Skin of body (tissue), 2 donors: ENCODE data around the gene PRMT7. TPM values are rescaled to one million over a fixed set of nuclear protein-coding genes. Genes with fewer than 3 reads are reported as not detected.
"Not testable (repeated sequence)": the region's sequence is repeated elsewhere in the genome, so short reads cannot be mapped to it uniquely, and the experiment has no call there.

Experiments used
- DNase-seq: peaks from one replicate; lab custom pipeline; 2025; lab: John Stamatoyannopoulos, UW
- total RNA-seq: library from RNA; depleted of rRNA; stranded (reverse); fragments of >200 nt; gene quantifications from one replicate; pipeline ENCODE4 v1.2.3, GENCODE V29; 2014

PRMT7 gene
- total RNA-seq, 1 donor from 2014 or later, result 44.6 TPM

- no peak for DNase-seq
Measured at GRCh38 chr16:68283346-68283745, 27.5 kb upstream of the PRMT7 start.

- no peak for DNase-seq
Measured at GRCh38 chr16:68283801-68284598, 26.8 kb upstream of the PRMT7 start.

GRCh38 chr16:68284847-68285246, 26.0 kb upstream of the PRMT7 start:
- DNase-seq, result no peak

- no peak for DNase-seq
Measured at GRCh38 chr16:68285683-68286082, 25.1 kb upstream of the PRMT7 start.

GRCh38 chr16:68286153-68287074, 24.4 kb upstream of the PRMT7 start:
- DNase-seq, result no peak

- no peak for DNase-seq
Measured at GRCh38 chr16:68287276-68288251, 23.3 kb upstream of the PRMT7 start.

GRCh38 chr16:68288252-68288650, 22.6 kb upstream of the PRMT7 start:
- no peak for DNase-seq

- DNase-seq, result not testable (repeated sequence)
Measured at GRCh38 chr16:68288796-68289195, 22.0 kb upstream of the PRMT7 start.

- DNase-seq, result no peak
Measured at GRCh38 chr16:68289202-68289601, 21.6 kb upstream of the PRMT7 start.

GRCh38 chr16:68289621-68290329, 21.0 kb upstream of the PRMT7 start:
- DNase-seq, result no peak

GRCh38 chr16:68290450-68290849, 20.4 kb upstream of the PRMT7 start:
- DNase-seq, result no peak

GRCh38 chr16:68291227-68291626, 19.6 kb upstream of the PRMT7 start:
- DNase-seq, result no peak

GRCh38 chr16:68292425-68292824, 18.4 kb upstream of the PRMT7 start:
- DNase-seq, result no peak

GRCh38 chr16:68296291-68296690, 14.5 kb upstream of the PRMT7 start:
- DNase-seq, result no peak

GRCh38 chr16:68296693-68297092, 14.1 kb upstream of the PRMT7 start:
- no peak for DNase-seq

- no peak for DNase-seq
Measured at GRCh38 chr16:68297908-68298307, 12.9 kb upstream of the PRMT7 start.

GRCh38 chr16:68298312-68298711, 12.5 kb upstream of the PRMT7 start:
- no peak for DNase-seq

- DNase-seq, result peak; percentile 69
Measured at GRCh38 chr16:68298907-68299561, 11.8 kb upstream of the PRMT7 start.

GRCh38 chr16:68299571-68300453, 11.0 kb upstream of the PRMT7 start:
- DNase-seq, result no peak
